Measurements from ENCODE around the gene ACOXL. TPM values are rescaled to one million over a fixed set of nuclear protein-coding genes. Genes with fewer than 3 reads are reported as not detected.

Gene ACOXL
- total RNA-seq, 6 experiments from 2014 or later: not detected

DNA sequence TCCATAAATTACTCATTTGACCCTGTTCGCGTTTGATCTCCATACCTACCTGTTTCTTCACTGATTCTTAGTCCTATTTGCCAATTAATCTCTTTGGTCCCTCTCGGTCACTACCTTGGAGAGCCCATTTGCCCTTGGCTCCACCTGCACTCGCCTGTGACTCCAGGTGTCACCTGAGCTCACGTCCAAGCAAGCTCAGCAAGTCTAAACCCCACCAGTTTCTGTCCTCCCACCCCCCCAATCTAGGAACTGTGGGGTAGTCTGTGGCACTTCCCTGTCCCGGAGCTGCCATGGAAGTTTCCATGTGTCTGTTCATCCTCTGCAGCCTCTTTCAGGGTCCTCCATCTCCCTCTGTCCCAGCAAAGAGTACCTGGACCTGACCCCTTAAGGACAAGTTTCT, 320.2 kb downstream of the ACOXL start:
- no peak for DNase-seq
- WGBS (ENCODE audit: insufficient coverage, low coverage, low lambda C conversion rate, missing lambda C conversion rate): 71% methylated on average over 4 of the region's 6 CpGs
- TF ChIP-seq POLR2A (IDR thresholded peaks at IDR 0.05) (no peak), CTCF (IDR thresholded peaks at IDR 0.05) (no peak)

GRCh38 chr2:111053266-111053665, 320.9 kb downstream of the ACOXL start:
- DNase-seq (no peak), ATAC-seq (no peak)
- no peaks in the 10 kb centered on the region for H3K27me3 ChIP-seq
- WGBS (ENCODE audit: insufficient coverage, low coverage, low lambda C conversion rate, missing lambda C conversion rate): 83% methylated on average over 1 of the region's 1 CpG
- H3K27ac ChIP-seq: no peak overlapping the region
- no peaks in the 10 kb centered on the region for H3K36me3 ChIP-seq
- intact Hi-C loops (cut with DNase I): no loop called here
- TF ChIP-seq CTCF (IDR thresholded peaks at IDR 0.05): no peak
- TF ChIP-seq POLR2A (IDR thresholded peaks at IDR 0.05): no peak
- no peak overlapping the region for H3K4me3 ChIP-seq
- H3K4me1 ChIP-seq: no peaks in the 10 kb centered on the region
- H3K9me3 ChIP-seq: no peaks in the 10 kb centered on the region

More for the DNA sequence above, 320.2 kb downstream of the ACOXL start:
- Histone ChIP-seq H3K36me3 (no peaks in the 10 kb centered on the region), H3K27me3 (no peaks in the 10 kb centered on the region), H3K27ac (no peak overlapping the region), H3K4me3 (no peak overlapping the region), H3K9me3 (no peaks in the 10 kb centered on the region), H3K4me1 (no peaks in the 10 kb centered on the region)
- ATAC-seq: no peak
- intact Hi-C loops (cut with DNase I): no loop called here

DNA sequence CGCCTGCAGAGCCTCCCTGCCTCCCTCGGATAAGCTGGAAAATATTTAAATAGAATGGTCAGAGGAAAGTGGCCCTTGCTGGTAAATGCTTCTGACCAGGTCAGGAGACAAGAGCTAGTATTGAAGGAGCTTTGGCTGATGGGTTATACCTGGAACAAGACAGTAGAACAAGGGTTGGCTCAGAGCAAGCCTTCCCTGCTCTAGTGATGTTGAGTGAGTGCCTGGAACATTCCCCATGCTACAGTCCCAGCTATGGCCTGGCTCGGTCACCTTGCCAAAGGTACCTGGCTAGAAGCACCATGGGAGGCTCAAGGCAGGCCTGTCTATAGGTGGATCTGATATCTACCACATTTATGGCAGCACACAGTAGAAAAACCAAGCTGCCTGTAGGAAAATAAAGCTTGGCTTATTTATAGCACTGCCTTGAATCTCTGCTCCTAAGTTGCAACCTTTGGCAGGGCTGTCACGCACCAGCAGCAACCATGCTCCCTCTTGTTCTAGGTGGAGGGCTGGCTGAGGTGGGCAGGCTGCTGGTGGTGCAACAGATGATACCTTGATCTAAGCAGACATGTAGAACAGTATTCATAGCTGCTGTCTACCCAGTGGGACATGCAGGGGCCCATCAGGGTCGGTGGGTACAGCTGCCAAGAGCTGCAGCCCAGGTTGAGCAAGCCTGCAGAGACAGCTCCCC, 321.6 kb downstream of the ACOXL start:
- no peaks in the 10 kb centered on the region for H3K36me3 ChIP-seq
- no peaks in the 10 kb centered on the region for H3K4me1 ChIP-seq
- DNase-seq (no peak), ATAC-seq (no peak)
- no peak overlapping the region for H3K4me3 ChIP-seq
- no peak for TF ChIP-seq POLR2A (IDR thresholded peaks at IDR 0.05)
- no peak for TF ChIP-seq CTCF (IDR thresholded peaks at IDR 0.05)
- no peaks in the 10 kb centered on the region for H3K27me3 ChIP-seq
- no peaks in the 10 kb centered on the region for H3K9me3 ChIP-seq
- WGBS (ENCODE audit: insufficient coverage, low coverage, low lambda C conversion rate, missing lambda C conversion rate): 89% methylated on average over 2 of the region's 5 CpGs
- intact Hi-C loops (cut with DNase I): no loop called here
- H3K27ac ChIP-seq: no peak overlapping the region

DNA sequence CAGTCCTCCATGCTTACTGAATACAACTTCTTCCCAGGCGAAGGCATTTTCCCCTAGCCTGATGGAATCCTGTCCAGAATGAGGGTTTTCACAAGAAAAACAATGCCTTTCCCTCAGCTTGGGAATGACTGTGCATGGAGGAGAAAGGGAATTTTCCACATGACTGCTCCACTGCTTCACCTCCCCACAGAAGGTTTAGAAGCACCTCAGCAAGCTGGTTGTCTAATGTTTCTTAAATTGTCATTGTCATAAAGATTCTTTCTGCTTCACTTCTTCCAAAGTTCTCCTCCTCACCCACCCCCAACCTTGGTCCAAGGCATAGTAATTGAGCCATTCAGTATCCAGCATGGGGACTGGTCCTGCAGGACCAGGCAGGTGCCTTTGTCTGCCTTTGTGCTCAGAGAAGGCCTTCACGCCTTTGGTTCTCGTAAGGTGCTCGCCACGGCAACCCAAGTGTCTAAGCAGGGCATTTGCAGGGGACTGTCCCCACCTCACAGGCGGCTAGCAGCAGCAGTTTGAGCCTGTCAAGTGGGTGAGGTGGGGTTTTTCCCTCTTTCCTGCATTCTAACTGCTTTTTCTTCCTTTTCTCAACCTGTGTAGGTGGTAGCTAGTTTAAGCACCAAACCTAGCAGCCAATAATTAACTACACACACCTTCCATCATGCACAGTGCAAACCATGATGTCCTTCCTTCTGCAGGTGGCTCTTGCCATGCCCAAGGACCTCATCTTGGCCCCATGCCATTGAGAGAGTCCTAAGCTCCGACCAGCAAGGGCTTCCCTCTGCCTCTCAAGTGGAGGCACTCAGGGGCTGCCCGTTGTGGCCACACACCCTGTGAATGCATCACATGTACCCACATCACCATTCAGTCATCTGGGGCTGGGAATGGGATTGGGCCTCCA, 322.7 kb downstream of the ACOXL start:
- Histone ChIP-seq H3K36me3 (no peaks in the 10 kb centered on the region), H3K4me3 (no peak overlapping the region), H3K9me3 (no peaks in the 10 kb centered on the region), H3K27ac (no peak overlapping the region), H3K4me1 (no peaks in the 10 kb centered on the region), H3K27me3 (no peaks in the 10 kb centered on the region)
- TF ChIP-seq CTCF (IDR thresholded peaks at IDR 0.05) (no peak), POLR2A (IDR thresholded peaks at IDR 0.05) (no peak)
- ATAC-seq (no peak), DNase-seq (no peak)
- intact Hi-C loops (cut with DNase I): no loop called here
- 83% methylated on average over 7 of the region's 8 CpGs for WGBS (ENCODE audit: insufficient coverage, low coverage, low lambda C conversion rate, missing lambda C conversion rate)

Measured in right lobe of liver (tissue), 6 donors.